ENCODE measurements around the gene PSORS1C2.

The PSORS1C2 gene

GRCh38 chr6:31161216-31162126 is 22.6 kb upstream of the PSORS1C2 start:
- DNase-seq (ENCODE audit: low spot score) = no peak
- CTCF ChIA-PET = interaction anchor here (0.7 to 1.0 kb wide), 2 partner anchors 31 to 42 kb away, joined by 3 to 4 read pairs; no protein-coding TSS in a partner anchor

GRCh38 chr6:31158863-31159855 is 20.3 kb upstream of the PSORS1C2 start:
- POLR2A ChIA-PET (ENCODE audit: low non-redundant PET) = no interaction called here

More at GRCh38 chr6:31161216-31162126, 22.6 kb upstream of the PSORS1C2 start:
- POLR2A ChIA-PET (ENCODE audit: low non-redundant PET) = no interaction called here
- peak overlapping the region; percentile 14; the same call in 1 of the 2 replicates for H3K27ac ChIP-seq
- TF ChIP-seq CTCF (conservative IDR thresholded peaks at IDR 0.05; ENCODE audit: low read depth) = no peak

GRCh38 chr6:31158140-31158862 is 19.4 kb upstream of the PSORS1C2 start, which contains the start of gene TCF19:
TCF19 (plus strand) TSS chr6:31158589; CDS start chr6:31159470, 881 bp downstream.
- CTCF ChIA-PET = interaction anchor here (0.6 to 1.3 kb wide), 3 partner anchors 34 to 1820 kb away, joined by 3 to 7 read pairs (median 4); no protein-coding TSS in a partner anchor
- POLR2A ChIA-PET (ENCODE audit: low non-redundant PET) = no interaction called here
- TF ChIP-seq CTCF (conservative IDR thresholded peaks at IDR 0.05; ENCODE audit: low read depth) = no peak
- H3K27ac ChIP-seq = peak within 1 kb of the TSS; percentile 82
- peak; percentile 100 for DNase-seq (ENCODE audit: low spot score)

More at GRCh38 chr6:31158863-31159855, 20.3 kb upstream of the PSORS1C2 start:
- DNase-seq (ENCODE audit: low spot score) = peak; percentile 49
- CTCF ChIA-PET = interaction anchor here (0.6 to 1.3 kb wide), 3 partner anchors 33 to 1819 kb away, joined by 3 to 7 read pairs (median 4); no protein-coding TSS in a partner anchor
- peak; percentile 16 for TF ChIP-seq CTCF (conservative IDR thresholded peaks at IDR 0.05; ENCODE audit: low read depth)
- H3K27ac ChIP-seq = peak overlapping the region; percentile 82

DNA sequence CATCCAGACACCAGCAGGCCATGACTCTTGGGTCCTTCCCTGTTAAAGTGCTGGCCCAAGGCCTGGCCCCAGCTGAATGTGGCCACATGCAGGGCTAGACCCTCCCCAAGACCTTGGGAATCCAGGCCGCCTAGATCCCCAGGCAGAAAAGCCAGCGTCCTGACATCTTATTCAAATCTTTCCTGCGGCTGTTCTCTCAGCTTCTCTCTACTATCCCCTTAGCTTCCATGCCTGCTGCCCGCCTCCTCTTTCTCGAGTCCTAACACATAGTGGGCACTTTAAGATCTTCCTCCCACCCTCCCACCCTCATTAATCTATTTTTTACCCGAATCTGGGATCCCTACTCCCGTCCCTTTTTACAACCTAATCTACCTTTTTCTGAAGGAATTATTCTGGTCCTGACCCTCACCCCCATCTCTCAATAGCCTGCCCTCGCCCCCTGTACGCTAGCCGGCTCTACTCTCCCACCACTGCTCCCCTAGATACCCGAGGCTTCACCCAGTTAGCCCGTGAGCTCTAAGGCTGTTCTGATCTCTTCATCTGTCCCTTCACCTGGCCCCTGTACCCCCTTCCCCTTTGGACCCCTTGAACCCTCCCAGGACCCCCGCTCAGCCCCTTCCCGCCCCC is 18.8 kb upstream of the PSORS1C2 start, which contains the start of gene CCHCR1:
CCHCR1 (minus strand) TSS at position 290 of the 627 bp plus-strand sequence; CDS start at position 88, 202 bp downstream.
- CTCF ChIA-PET = interaction anchor here (1.3 kb wide), 1 partner anchor 35 kb away, joined by 7 read pairs; no protein-coding TSS in a partner anchor
- no peak for TF ChIP-seq CTCF (conservative IDR thresholded peaks at IDR 0.05; ENCODE audit: low read depth)

DNA sequence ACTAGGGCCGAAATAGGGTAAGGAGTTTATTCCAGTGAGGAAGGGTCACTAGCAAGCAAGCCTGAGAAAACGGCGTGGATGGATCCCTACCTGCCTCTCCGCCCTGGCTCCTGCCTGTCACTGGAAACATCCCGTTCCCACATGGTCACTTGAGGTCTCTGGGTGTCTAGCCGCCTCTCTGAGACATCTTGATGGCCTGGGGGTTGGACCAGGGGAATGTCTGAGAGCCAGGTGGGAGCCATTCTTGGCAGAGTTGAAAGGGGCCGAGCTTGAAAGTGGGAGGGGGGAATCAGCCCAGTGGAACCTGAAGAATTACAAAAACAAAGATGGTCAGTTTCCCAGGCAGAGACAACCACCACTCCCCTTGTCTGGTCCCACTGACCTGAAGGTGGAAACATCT is 17.8 kb upstream of the PSORS1C2 start:
- 0 out of 2 replicates have a peak overlapping the region, but pooled peaks have one; percentile 25 for H3K27ac ChIP-seq
- no peak for TF ChIP-seq CTCF (conservative IDR thresholded peaks at IDR 0.05; ENCODE audit: low read depth)
- CTCF ChIA-PET = interaction anchor here (0.6 to 1.0 kb wide), 2 partner anchors 18 to 34 kb away, joined by 3 to 4 read pairs; partner anchors contain the start of gene PSORS1C2
- POLR2A ChIA-PET (ENCODE audit: low non-redundant PET) = no interaction called here
- DNase-seq (ENCODE audit: low spot score) = no peak

More for the DNA sequence above, 18.8 kb upstream of the PSORS1C2 start, which contains the start of gene CCHCR1:
- peak within 1 kb of the TSS; percentile 82 for H3K27ac ChIP-seq
- no peak for DNase-seq (ENCODE audit: low spot score)
- POLR2A ChIA-PET (ENCODE audit: low non-redundant PET) = no interaction called here

Data from RWPE1 (cell line).